NCI-H128 (cell line): ENCODE measurements around the gene SPATS2.

Source experiments
- DNase-seq: peaks from one replicate; lab custom pipeline; 2025; ENCODE audit not compliant: unreplicated experiment; lab: John Stamatoyannopoulos, UW

SPATS2 gene

GRCh38 chr12:49461221-49461620 lies 94.0 kb downstream of the SPATS2 start:
- DNase-seq: no peak

DNA sequence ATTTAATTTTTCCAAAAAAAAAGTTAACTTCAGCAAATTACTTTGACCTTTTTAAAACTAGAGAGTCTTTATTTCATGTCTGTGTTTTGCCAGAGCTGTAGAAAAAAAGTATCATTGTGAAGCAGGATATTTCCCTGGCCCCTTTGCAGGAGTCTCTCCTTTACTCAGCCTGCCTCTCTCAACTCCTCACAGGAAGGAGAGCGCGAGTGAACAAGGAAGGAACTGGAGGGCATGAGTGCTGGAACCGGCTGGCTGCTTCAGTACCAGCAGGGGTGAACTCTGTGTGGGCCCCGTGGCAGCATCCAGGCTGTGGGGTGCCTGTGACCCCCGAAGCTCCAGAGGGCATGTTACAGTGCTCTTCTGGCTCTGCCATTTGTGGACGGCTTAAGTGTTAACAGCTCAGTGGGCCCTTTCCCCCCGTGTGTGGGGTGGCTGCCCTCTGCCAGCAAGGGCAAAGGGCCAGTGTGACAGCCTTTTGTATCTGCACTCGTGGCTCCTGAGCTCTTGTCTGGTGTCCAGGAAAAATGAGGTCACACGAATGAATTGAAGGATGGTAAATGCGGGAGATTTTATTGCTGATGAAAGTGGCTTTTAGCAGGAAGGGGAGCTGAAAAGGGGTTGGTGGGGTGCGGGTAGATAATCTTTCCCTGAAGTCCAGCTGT lies 95.0 kb downstream of the SPATS2 start:
- no peak for DNase-seq

- no peak for DNase-seq
Observed at GRCh38 chr12:49465132-49465531, 97.9 kb downstream of the SPATS2 start.

DNA sequence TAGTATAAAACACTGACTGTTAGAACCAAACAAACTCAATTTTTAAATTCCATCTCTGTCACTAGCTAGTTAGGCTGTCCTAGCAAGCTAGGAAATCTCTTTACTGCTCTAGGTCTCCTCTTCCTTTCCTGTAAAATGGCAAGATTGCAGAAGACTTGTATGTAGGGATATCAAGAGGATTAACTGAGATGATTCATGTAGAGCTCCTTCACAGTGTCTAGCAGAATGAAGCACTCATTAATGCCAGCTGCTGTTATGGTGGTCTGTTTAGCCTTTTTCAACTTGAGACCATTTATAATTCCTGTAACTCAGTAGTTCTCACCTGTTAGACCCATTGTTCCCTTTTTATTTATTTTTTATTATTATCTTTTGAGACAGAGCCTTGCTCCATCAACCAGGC lies 103.7 kb downstream of the SPATS2 start:
- DNase-seq: no peak

GRCh38 chr12:49471557-49471956 lies 104.3 kb downstream of the SPATS2 start:
- DNase-seq: no peak

DNA sequence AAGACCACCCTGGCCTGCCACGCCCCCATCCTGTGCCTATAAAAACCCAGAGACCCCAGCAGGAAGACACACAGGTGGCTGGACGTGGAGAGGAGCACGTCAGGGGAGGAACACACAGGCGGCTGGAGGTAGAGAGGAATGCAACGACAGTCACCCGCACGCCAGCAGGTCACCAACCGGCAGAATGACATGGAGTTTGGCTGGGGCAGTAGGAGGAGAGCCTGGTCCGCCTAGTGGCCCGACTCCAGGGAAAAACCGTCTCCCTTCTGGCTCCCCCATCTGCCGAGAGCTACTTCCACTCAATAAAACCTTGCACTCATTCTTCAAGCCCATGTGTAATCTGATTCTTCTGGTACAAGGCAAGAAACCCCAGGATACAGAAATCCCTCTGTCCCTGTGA lies 108.8 kb downstream of the SPATS2 start:
- no peak for DNase-seq

GRCh38 chr12:49478949-49479664 lies 111.8 kb downstream of the SPATS2 start:
- no peak for DNase-seq

- no peak for DNase-seq
Observed at GRCh38 chr12:49482095-49483051, 115.1 kb downstream of the SPATS2 start.

DNA sequence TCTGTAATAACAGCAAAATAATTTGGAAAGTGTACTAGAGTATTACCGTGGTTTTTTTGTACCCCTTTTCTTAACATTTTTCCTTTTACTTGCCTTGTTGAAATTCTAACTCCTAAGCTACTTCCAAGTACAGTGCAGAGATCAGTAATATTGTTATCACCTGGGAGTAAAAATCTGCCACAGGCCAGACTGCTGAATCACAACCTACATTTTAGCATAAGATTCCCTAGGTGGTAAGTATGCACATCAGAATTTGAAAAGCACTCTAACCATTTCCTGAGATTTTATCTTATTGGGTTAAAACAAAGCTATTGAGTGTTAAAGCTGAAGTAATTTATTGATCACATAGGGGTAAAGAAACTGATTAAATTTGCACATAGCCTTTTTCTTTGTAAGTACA lies 116.4 kb downstream of the SPATS2 start:
- no peak for DNase-seq

DNA sequence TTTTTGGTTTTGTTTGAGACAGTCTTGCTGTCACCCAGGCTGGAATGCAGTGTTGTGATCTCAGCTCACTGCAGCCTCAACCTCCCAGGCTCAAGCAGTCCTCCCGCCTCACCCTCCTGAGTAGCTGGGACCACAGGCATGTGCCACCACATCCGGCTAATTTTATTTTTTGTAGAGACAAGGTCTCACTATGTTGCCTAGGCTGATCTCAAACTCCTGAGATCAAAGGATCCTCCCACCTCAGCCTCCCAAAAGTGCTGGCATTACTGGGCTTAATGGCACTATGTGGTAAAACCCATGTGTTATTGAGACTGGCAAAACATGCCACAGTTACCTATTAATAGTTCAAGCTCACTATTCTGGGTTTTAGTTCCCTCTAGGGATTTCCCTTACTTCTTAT lies 120.3 kb downstream of the SPATS2 start:
- DNase-seq: no peak

GRCh38 chr12:49489154-49489553 lies 121.9 kb downstream of the SPATS2 start:
- DNase-seq: no peak

DNA sequence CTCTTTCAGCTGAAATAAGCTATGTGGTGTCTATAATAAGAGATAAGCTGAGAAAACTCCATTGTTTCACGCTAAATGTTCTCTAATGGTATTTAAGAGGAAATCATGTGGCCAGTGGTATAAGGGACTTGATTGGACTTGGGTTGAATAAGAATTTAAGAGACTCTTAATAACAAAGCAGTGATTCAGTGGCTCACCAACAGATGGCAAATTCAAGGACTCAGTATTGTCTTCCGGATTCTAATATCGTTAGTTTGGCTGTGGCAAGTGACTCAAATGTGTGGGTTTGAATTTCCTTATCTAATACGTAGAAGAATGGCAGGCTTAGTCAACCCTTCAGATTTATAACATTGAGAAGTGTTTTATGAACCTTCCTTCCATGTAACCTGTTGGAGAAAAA lies 122.5 kb downstream of the SPATS2 start:
- no peak for DNase-seq

- no peak for DNase-seq
Observed at GRCh38 chr12:49491823-49492222, 124.6 kb downstream of the SPATS2 start.

GRCh38 chr12:49493900-49494299 lies 126.6 kb downstream of the SPATS2 start:
- no peak for DNase-seq

- DNase-seq: no peak
Observed at GRCh38 chr12:49496417-49497360, 129.4 kb downstream of the SPATS2 start.

DNA sequence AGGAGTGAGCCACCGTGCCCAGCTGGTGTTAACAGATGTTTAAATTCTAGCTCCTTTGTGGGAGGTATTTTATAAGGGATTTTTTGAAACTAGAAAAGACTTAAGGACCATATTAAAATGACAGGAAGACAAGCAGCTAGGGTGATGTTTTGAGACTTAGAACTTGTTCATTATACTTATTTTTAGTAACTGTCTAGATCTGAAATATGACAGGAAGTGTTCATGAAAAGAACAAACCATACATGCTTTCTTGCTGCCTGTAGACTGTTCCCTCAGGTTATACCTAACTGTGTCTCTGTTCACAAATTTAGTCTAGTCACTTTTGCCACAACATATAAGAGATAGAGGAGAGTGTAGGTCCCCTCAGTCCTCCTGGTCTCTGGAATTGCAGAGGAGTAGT lies 134.6 kb downstream of the SPATS2 start:
- DNase-seq: no peak

- no peak for DNase-seq
Observed at GRCh38 chr12:49502590-49502989, 135.3 kb downstream of the SPATS2 start.

GRCh38 chr12:49503674-49504180 lies 136.5 kb downstream of the SPATS2 start:
- DNase-seq: no peak

DNA sequence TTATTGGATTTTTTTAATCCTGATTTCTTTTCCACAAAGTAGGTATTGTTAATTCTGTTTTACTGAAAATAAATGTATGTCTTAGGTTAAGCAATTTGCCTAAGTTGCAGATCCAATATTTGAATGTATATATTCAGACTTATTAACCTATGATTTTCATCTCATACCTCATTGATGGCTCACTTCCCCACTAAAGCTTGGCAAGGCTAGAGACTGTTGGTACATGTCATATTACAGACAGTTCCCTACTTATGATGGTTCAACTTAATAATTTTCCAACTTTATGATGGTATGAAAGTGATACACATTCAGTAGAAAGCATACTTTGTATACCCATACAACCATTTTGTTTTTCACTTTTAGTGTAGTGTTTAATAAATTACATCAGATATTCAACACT lies 138.4 kb downstream of the SPATS2 start:
- DNase-seq: no peak

- no peak for DNase-seq
Observed at GRCh38 chr12:49507139-49507538, 139.9 kb downstream of the SPATS2 start.
